ENCODE data around the gene ASTE1.
"Not testable (repeated sequence)": the region's sequence is repeated elsewhere in the genome, so short reads cannot be mapped to it uniquely, and the experiment has no call there.

Gene ASTE1

DNA sequence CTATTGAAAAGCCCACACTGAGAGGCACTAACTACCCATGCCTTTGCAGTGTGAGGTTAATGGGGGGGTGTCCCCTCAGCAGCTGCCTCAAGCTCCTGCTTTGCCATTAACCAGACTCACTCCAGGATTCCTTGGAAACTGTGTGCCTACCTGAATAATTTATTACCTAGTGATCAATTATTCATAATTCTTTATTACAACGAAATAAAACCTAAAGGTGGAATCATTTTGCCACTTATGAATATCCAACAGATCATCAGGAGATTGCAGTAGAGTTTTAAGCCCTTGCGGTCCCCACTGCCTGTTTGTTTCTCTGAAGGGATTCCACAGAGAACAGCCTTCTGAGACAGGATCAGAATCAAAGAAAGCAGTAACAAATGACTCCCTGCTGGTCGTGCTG is 23.4 kb upstream of the ASTE1 start:
- H3K4me3 ChIP-seq (ENCODE audit: low read depth, low read length), result no peak overlapping the region
- TF ChIP-seq, protein P1, sequence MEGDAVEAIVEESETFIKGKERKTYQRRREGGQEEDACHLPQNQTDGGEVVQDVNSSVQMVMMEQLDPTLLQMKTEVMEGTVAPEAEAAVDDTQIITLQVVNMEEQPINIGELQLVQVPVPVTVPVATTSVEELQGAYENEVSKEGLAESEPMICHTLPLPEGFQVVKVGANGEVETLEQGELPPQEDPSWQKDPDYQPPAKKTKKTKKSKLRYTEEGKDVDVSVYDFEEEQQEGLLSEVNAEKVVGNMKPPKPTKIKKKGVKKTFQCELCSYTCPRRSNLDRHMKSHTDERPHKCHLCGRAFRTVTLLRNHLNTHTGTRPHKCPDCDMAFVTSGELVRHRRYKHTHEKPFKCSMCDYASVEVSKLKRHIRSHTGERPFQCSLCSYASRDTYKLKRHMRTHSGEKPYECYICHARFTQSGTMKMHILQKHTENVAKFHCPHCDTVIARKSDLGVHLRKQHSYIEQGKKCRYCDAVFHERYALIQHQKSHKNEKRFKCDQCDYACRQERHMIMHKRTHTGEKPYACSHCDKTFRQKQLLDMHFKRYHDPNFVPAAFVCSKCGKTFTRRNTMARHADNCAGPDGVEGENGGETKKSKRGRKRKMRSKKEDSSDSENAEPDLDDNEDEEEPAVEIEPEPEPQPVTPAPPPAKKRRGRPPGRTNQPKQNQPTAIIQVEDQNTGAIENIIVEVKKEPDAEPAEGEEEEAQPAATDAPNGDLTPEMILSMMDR (IDR thresholded peaks at IDR 0.05; ENCODE audit: borderline replicate concordance, insufficient read depth, low read depth, low read length), result no peak

DNA sequence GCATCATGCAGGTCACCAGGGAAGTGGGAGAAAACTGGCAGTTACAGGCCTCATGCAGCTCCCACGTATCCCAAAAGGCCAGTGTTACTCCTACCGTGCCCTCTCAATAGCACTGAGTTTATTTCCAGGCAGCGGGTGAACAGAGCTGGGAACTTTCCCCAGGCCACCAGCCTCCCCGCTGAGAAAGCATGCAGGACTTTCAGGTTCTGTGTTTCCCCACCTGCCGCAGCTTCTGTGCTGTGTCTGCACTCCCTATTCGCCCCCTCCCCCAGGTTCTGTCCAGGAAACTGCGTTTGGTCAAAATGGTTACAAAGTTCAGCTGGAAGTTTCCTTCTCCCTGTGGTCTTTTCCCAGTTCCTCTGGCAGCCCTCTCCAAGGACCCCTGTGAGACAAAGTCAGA is 21.4 kb upstream of the ASTE1 start:
- TF ChIP-seq, protein P1 (IDR thresholded peaks at IDR 0.05; ENCODE audit: borderline replicate concordance, insufficient read depth, low read depth, low read length), result no peak
- H3K4me3 ChIP-seq (ENCODE audit: low read depth, low read length), result no peak overlapping the region

DNA sequence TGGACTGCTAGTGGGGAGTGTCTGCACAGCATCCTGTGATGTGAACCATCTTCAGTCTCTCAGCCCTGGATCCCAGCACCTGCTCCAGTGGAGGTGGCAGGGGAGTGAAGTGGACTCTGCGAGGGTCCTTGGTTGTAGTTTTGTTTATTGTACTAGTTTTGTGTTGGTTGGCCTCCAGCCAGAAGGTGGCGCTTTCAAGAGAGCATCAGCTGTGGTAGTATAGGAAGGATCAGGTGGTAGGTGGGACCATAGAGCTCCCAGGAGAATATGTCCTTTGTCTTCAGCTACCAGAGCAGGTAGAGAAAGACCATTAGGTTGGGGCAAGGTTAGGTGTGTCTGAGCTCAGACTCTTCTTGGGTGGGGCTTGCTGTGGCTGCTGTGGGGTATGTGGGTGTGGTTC is 21.0 kb upstream of the ASTE1 start:
- no peak overlapping the region for H3K4me3 ChIP-seq (ENCODE audit: low read depth, low read length)
- TF ChIP-seq, protein P1 (IDR thresholded peaks at IDR 0.05; ENCODE audit: borderline replicate concordance, insufficient read depth, low read depth, low read length), result peak; percentile 38; the same call in 1 of the 2 replicates

DNA sequence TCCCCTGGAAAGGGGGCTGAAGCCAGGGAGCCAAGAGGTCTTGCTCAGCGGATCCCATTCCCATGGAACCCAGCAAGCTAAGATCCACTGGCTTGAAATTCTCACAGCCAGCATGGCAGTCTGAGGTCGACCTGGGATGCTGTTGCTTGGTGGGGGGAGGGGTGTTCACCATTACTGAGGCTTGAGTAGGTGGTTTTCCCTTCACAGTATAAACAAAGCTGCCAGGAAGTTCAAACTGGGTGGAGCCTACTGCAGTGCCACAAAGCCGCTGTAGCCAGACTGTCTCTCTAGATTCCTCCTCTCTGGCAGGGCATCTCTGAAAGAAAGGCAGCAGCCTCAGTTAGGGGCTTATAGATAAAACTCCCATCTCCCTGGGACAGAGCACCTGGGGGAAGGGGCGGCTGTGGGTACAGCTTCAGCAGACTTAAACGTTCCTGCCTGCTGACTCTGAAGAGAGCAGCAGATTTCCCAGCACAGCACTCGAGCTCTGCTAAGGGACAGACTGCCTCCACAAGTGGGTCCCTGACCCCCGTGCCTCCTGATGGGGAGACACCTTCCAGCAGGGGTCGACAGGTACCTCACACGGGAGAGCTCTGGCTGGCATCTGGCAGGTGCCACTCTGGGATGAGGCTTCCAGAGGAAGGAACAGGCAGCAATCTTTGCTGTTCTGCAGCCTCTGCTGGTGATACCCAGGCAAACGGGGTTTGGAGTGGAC is 15.8 kb upstream of the ASTE1 start:
- H3K4me3 ChIP-seq (ENCODE audit: low read depth, low read length), result not testable (repeated sequence)

DNA sequence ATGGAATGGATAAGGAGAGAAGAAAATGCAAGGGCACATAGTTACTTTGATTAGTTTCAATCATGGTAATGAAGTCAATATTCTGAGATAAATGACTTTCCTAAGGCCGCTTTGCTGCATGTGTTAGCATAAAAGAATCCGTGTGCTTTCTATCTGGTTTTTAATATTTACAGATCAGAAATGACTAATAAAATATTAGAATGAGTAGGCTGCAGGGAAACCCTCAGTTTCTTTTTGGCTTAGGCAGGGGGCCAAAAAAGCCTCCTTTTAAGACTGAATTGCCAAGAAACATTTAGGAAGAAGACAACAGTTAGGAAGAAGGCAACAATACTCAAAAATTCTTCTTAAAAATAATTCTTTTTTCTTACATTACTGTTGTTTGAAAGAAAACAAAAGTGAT is 11.7 kb upstream of the ASTE1 start:
- TF ChIP-seq, protein P1 (IDR thresholded peaks at IDR 0.05; ENCODE audit: borderline replicate concordance, insufficient read depth, low read depth, low read length), result no peak
- no peak overlapping the region for H3K4me3 ChIP-seq (ENCODE audit: low read depth, low read length)

DNA sequence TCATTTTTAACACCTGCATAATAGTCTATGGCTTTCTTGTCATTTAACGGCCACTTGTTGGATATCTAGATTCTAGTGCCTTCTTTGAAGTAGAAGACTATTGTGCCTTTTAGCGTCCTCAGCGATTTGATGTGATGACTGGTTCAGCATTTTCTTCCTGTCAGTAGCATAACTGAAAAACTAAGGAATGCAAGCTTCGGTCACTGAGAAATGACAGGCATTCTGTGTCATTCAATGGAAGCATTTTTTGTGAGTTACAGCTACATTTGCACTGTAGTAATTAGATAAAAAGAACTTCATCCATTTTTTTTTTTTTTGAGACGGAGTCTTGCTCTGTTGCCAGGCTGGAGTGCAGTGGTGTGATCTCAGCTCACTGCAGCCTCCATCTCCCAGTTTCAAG is 10.4 kb upstream of the ASTE1 start:
- TF ChIP-seq, protein P1 (IDR thresholded peaks at IDR 0.05; ENCODE audit: borderline replicate concordance, insufficient read depth, low read depth, low read length), result no peak
- no peak overlapping the region for H3K4me3 ChIP-seq (ENCODE audit: low read depth, low read length)

- TF ChIP-seq, protein P1 (IDR thresholded peaks at IDR 0.05; ENCODE audit: borderline replicate concordance, insufficient read depth, low read depth, low read length), result no peak
- H3K4me3 ChIP-seq (ENCODE audit: low read depth, low read length), result no peak overlapping the region
Measured at GRCh38 chr3:131036200-131036816, 9.7 kb upstream of the ASTE1 start.
